H1 (cell line): ENCODE measurements around the gene RPL7A. TPM values are rescaled to one million over a fixed set of nuclear protein-coding genes. Genes with fewer than 3 reads are reported as not detected.

Experiments
- CTCF ChIA-PET: fragments of 300-600 bp; sonication (Branson Sonifier 250); formaldehyde crosslinking; loops from one replicate; lab custom pipeline; 2021; ENCODE audit not compliant: partially characterized antibody; lab: Charles Lee
- POLR2A ChIA-PET: fragments of 300-600 bp; sonication (Branson Sonifier 250); formaldehyde crosslinking; loops from one replicate; lab custom pipeline; 2021; ENCODE audit warnings: inconsistent platforms; ENCODE audit not compliant: partially characterized antibody; lab: Charles Lee
- DNase-seq, 2 experiments: peaks; one replicate each; pipeline versions ENCODE4 v3.0.0 to v3.0.0-alpha.2; 2010 to 2022; ENCODE audit warnings: low spot score in 2 of 2, low read depth in 1 of 2, mixed read lengths in 1 of 2
- FAIRE-seq: peaks from 2 replicates; lab custom pipeline; 2011; peaks lifted over from hg19 to GRCh38; lab: Jason Lieb, UNC
- H2AFZ ChIP-seq: 2 replicates; pipeline ENCODE4 v1.8.1; 2012; ENCODE audit warnings: low read length, inconsistent platforms
- H2AK5ac ChIP-seq: 2 replicates; pipeline ENCODE4 v1.6.1; 2013; ENCODE audit warnings: low read depth, low read length
- H2BK120ac ChIP-seq: replicated peaks from 2 replicates; pipeline ENCODE3; 2013; ENCODE audit warnings: low read depth, low read length, inconsistent platforms
- H2BK12ac ChIP-seq: 2 replicates; pipeline ENCODE4 v1.6.1; 2013; ENCODE audit warnings: low read depth, low read length
- H2BK15ac ChIP-seq: 2 replicates; pipeline ENCODE4 v1.6.1; 2013; ENCODE audit warnings: low read length
- H2BK20ac ChIP-seq: 2 replicates; pipeline ENCODE4 v1.6.1; 2013; ENCODE audit warnings: low read length
- H2BK5ac ChIP-seq: 2 replicates; pipeline ENCODE4 v1.6.1; 2013; ENCODE audit warnings: low read depth, low read length
- H3K14ac ChIP-seq: 2 replicates; pipeline ENCODE4 v1.6.1; 2013; ENCODE audit warnings: inconsistent platforms; ENCODE audit not compliant: insufficient read length
- H3K18ac ChIP-seq: 2 replicates; pipeline ENCODE4 v1.6.1; 2013; ENCODE audit warnings: low read length; ENCODE audit errors: extremely low read depth
- H3K23ac ChIP-seq: 2 replicates; pipeline ENCODE4 v1.6.1; 2013; ENCODE audit warnings: inconsistent platforms; ENCODE audit not compliant: insufficient read length
- H3K23me2 ChIP-seq: 2 replicates; pipeline ENCODE4 v1.6.1; 2013; ENCODE audit warnings: low read depth, low read length
- H3K27ac ChIP-seq: 2 replicates; pipeline ENCODE4 v1.6.1; 2011; ENCODE audit warnings: low read depth, low read length, inconsistent platforms
- H3K27me3 ChIP-seq, 4 experiments: replicated peaks in 1 of 4; 1 replicate in 1 of 4; 2 replicates in 3 of 4; pipeline versions ENCODE4 v1.6.1 to v1.8.1; 2011 to 2013; ENCODE audit warnings: low read length in 3 of 4, mild to moderate bottlenecking in 3 of 4, inconsistent platforms in 2 of 4, mixed read lengths in 2 of 4, moderate library complexity in 1 of 4; ENCODE audit not compliant: control insufficient read depth in 3 of 4, insufficient read depth in 3 of 4; ENCODE audit errors: extremely low read depth in 1 of 4
- H3K36me3 ChIP-seq, 4 experiments: 2 replicates each; pipeline versions ENCODE4 v1.6.1 to v1.8.1; 2011 to 2013; ENCODE audit warnings: mild to moderate bottlenecking in 4 of 4, low read length in 3 of 4, moderate library complexity in 2 of 4, control low read depth in 1 of 4, inconsistent platforms in 1 of 4; ENCODE audit not compliant: insufficient read depth in 4 of 4, control insufficient read depth in 2 of 4
- H3K4ac ChIP-seq: replicated peaks from 2 replicates; pipeline ENCODE3; 2013; ENCODE audit warnings: low read length, low read depth, mixed read lengths, inconsistent platforms; ENCODE audit not compliant: insufficient read length
- H3K4me1 ChIP-seq, 4 experiments: replicated peaks in 1 of 4; 1 replicate in 1 of 4; 2 replicates in 3 of 4; pipeline versions ENCODE4 v1.6.1 to v1.8.1; 2011 to 2013; ENCODE audit warnings: low read length in 3 of 4, inconsistent platforms in 2 of 4, mixed read lengths in 1 of 4; ENCODE audit not compliant: insufficient read depth in 4 of 4, control insufficient read depth in 3 of 4
- H3K4me2 ChIP-seq, 2 experiments: 2 replicates each; pipeline versions ENCODE4 v1.6.1 to v1.8.1; 2011 to 2013; ENCODE audit warnings: low read depth in 2 of 2, low read length in 2 of 2, control low read depth in 1 of 2, inconsistent platforms in 1 of 2, mild to moderate bottlenecking in 1 of 2; ENCODE audit not compliant: insufficient read depth in 1 of 2
- H3K4me3 ChIP-seq, 4 experiments: fragments of 200-600, 300-600 bp in 1 of 4; sonication (generic), shearing (Covaris generic), sonication (Bioruptor Twin) in 1 of 4; 2 replicates each; pipeline versions ENCODE4 v1.5.1 to v1.8.1; 2011 to 2016; ENCODE audit warnings: low read length in 4 of 4, low read depth in 3 of 4, control low read depth in 2 of 4, inconsistent platforms in 2 of 4, mild to moderate bottlenecking in 2 of 4, mixed read lengths in 1 of 4, moderate library complexity in 1 of 4; ENCODE audit not compliant: insufficient read depth in 2 of 4; ENCODE audit errors: extremely low read depth in 1 of 4
- H3K56ac ChIP-seq: replicated peaks from 2 replicates; pipeline ENCODE3; 2013; ENCODE audit warnings: low read depth, mild to moderate bottlenecking, mixed read lengths, low read length, inconsistent platforms; ENCODE audit not compliant: insufficient read length
- H3K79me1 ChIP-seq: 2 replicates; pipeline ENCODE4 v1.6.1; 2013; ENCODE audit warnings: low read depth, low read length, control low read depth
- H3K79me2 ChIP-seq, 2 experiments: 2 replicates each; pipeline versions ENCODE4 v1.6.1 to v1.8.1; 2012 to 2013; ENCODE audit warnings: low read length in 2 of 2, mild to moderate bottlenecking in 2 of 2, inconsistent platforms in 1 of 2; ENCODE audit not compliant: insufficient read depth in 2 of 2, control insufficient read depth in 1 of 2
- H3K9ac ChIP-seq, 4 experiments: replicated peaks in 1 of 4; 1 replicate in 1 of 4; 2 replicates in 3 of 4; pipeline versions ENCODE4 v1.6.1 to v1.8.1; 2011 to 2013; ENCODE audit warnings: low read depth in 3 of 4, low read length in 3 of 4, control low read depth in 2 of 4, mild to moderate bottlenecking in 2 of 4, moderate library complexity in 2 of 4, inconsistent platforms in 1 of 4; ENCODE audit errors: extremely low read depth in 1 of 4
- H3K9me3 ChIP-seq, 2 experiments: 2 replicates each; pipeline versions ENCODE4 v1.6.1 to v1.8.1; 2012 to 2013; ENCODE audit warnings: mild to moderate bottlenecking in 2 of 2, moderate library complexity in 2 of 2, control low read depth in 1 of 2, inconsistent platforms in 1 of 2, low read depth in 1 of 2, low read length in 1 of 2, mixed read lengths in 1 of 2; ENCODE audit not compliant: insufficient read depth in 2 of 2
- H4K20me1 ChIP-seq, 2 experiments: replicated peaks in 1 of 2; 2 replicates each; pipeline versions ENCODE3 to v1.8.1; 2011 to 2013; ENCODE audit warnings: inconsistent platforms in 2 of 2, low read length in 2 of 2, mild to moderate bottlenecking in 1 of 2; ENCODE audit not compliant: insufficient read depth in 2 of 2, control insufficient read depth in 1 of 2
- H4K5ac ChIP-seq: 2 replicates; pipeline ENCODE4 v1.6.1; 2013; ENCODE audit warnings: low read length, low read depth, mixed read lengths, inconsistent platforms; ENCODE audit not compliant: insufficient read length
- H4K8ac ChIP-seq: 2 replicates; pipeline ENCODE4 v1.8.0; 2013; ENCODE audit warnings: mild to moderate bottlenecking, moderate library complexity, low read length, inconsistent platforms; ENCODE audit not compliant: insufficient read depth; ENCODE audit errors: extremely low read depth
- H4K91ac ChIP-seq: replicated peaks from 2 replicates; pipeline ENCODE3; 2013; ENCODE audit warnings: low read length, mixed read lengths, inconsistent platforms; ENCODE audit not compliant: insufficient read length
- ASH2L ChIP-seq: fragments of 200-600, 300-600 bp; sonication (generic); IDR thresholded peaks from one replicate; pipeline ENCODE4 v1.7.1; 2017; ENCODE audit warnings: low read length
- BCL11A ChIP-seq, 2 experiments: IDR thresholded peaks; one replicate each; pipeline ENCODE4 v1.6.1; 2011; ENCODE audit warnings: low read depth in 2 of 2, low read length in 2 of 2, mild to moderate bottlenecking in 2 of 2
- EP300 ChIP-seq, 2 experiments: IDR thresholded peaks; 1 replicate in 1 of 2; 2 replicates in 1 of 2; pipeline ENCODE4 v1.6.1; 2011 to 2012; ENCODE audit warnings: low read depth in 2 of 2, low read length in 2 of 2, mild to moderate bottlenecking in 2 of 2, borderline replicate concordance in 1 of 2, inconsistent platforms in 1 of 2, moderate library complexity in 1 of 2
- POLR2A ChIP-seq, 2 experiments: IDR thresholded peaks; 1 replicate in 1 of 2; 2 replicates in 1 of 2; pipeline ENCODE4 v1.6.1; 2011; ENCODE audit warnings: low read depth in 2 of 2, low read length in 2 of 2, mild to moderate bottlenecking in 2 of 2; ENCODE audit errors: control extremely low read depth in 1 of 2
- SAP30 ChIP-seq: fragments of 300-600 bp; sonication (generic); IDR thresholded peaks from 2 replicates; pipeline ENCODE4 v1.7.1; 2012; ENCODE audit warnings: low read length, moderate library complexity, mild to moderate bottlenecking, inconsistent platforms; ENCODE audit not compliant: insufficient read depth, insufficient replicate concordance
- SP2 ChIP-seq: IDR thresholded peaks from 2 replicates; pipeline ENCODE4 v1.6.1; 2012; ENCODE audit warnings: mild to moderate bottlenecking, low read length, inconsistent platforms
- SP4 ChIP-seq: IDR thresholded peaks from 2 replicates; pipeline ENCODE4 v1.6.1; 2012; ENCODE audit warnings: low read length, inconsistent platforms
- YY1 ChIP-seq: IDR thresholded peaks from 2 replicates; pipeline ENCODE4 v1.6.1; 2011; ENCODE audit warnings: low read depth, mild to moderate bottlenecking, low read length
- WGBS, 2 experiments: shearing (Covaris generic) in 1 of 2; methylation state at CpG; one replicate each; pipeline versions ENCODE4 v1.1.6 to v1.1.7; 2013 to 2015; ENCODE audit warnings: low lambda C conversion rate in 2 of 2, mixed read lengths in 2 of 2, inconsistent platforms in 1 of 2, low coverage in 1 of 2, missing lambda C conversion rate in 1 of 2; ENCODE audit not compliant: insufficient replicate concordance in 2 of 2, insufficient coverage in 1 of 2, insufficient read length in 1 of 2; ENCODE audit errors: extremely low coverage in 1 of 2, missing lambda C conversion rate in 1 of 2; 5-methylcytosine and 5-hydroxymethylcytosine counted together
- polyA plus RNA-seq, 7 experiments: library from polyadenylated mRNA; depleted of rRNA in 3 of 7; stranded (reverse) in 5 of 7; unstranded in 2 of 7; fragments of >200 nt in 5 of 7; fragments of 200-250 nt in 2 of 7; gene quantifications; 1 replicate in 5 of 7; 2 replicates in 1 of 7; 4 replicates in 1 of 7; pipeline versions ENCODE4 v1.2.1 to v1.2.3, GENCODE V29; 2011 to 2013; ENCODE audit warnings: missing spikeins in 2 of 7, mixed read lengths in 2 of 7
- total RNA-seq: library from RNA; stranded (reverse); fragmentation: NEBNext Ultra II Directional; extraction: Animal tissue kit (Norgen Biotek cat#: 25700); gene quantifications from 2 replicates; pipeline ENCODE4 v1.2.1, GENCODE V29; 2021
- TF ChIP-seq, protein P1 (sequence below): IDR thresholded peaks from 2 replicates; pipeline ENCODE4 v1.6.1; 2011; ENCODE audit warnings: low read length, improper control_type of control experiment

RPL7A gene
- total and polyA plus RNA-seq, 2 of the 8 experiments (the other 6 are each of a cell fraction or from before 2014, with no cell fraction given) = 2,578 to 2,783 TPM

DNA sequence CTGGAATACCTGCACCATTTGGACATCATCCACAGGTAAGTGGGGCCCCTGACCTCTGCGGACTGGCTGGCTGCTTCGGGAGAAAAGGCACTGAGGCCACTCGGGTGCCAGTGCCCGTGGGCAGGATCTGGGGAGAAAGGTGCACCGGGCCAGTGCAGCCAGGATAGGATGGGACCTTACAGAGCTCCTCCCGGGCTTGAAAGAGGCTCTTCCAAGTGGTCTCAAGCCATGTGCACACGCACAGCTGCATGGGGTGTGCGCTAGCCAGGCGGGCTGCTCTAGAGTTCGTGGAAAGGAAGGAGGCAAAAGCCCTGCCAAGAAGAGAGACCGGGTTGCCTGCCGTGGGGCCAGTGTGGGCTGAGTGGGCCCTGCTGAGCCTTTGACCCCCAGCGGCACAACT is 41.5 kb downstream of the RPL7A start:
- CTCF ChIA-PET = interaction anchor here (0.8 to 2.7 kb wide), 5 partner anchors 9 to 16 kb away, joined by 3 to 11 read pairs (median 5); no protein-coding TSS in a partner anchor
- Histone ChIP-seq H3K79me1 (no peaks in the 10 kb centered on the region), H3K4me3 (no peak overlapping the region)

More for the DNA sequence above, 41.5 kb downstream of the RPL7A start:
- no peak overlapping the region for H4K91ac ChIP-seq
- FAIRE-seq (no peak), DNase-seq (no peak)
- H3K23me2 ChIP-seq = peaks cover 12% of the 10 kb centered on the region; the same call in 1 of the 2 replicates
- H3K4ac ChIP-seq = no peak overlapping the region
- WGBS, 2 experiments = 82% methylated on average over 13 of the region's 13 CpGs; no CpG with 5 or more reads in 1 of the 2 experiments
- POLR2A ChIA-PET = interaction anchor here (0.6 to 2.6 kb wide), 6 partner anchors 8 to 39 kb away, joined by 3 to 11 read pairs (median 4); no protein-coding TSS in a partner anchor
- no peak for TF ChIP-seq ASH2L
- no peak for TF ChIP-seq POLR2A (IDR thresholded peaks at IDR 0.05; ENCODE audit: control extremely low read depth in 1 of 2, low read depth in 2 of 2, low read length in 2 of 2)
- no peak for TF ChIP-seq SP4
- TF ChIP-seq, protein P1, sequence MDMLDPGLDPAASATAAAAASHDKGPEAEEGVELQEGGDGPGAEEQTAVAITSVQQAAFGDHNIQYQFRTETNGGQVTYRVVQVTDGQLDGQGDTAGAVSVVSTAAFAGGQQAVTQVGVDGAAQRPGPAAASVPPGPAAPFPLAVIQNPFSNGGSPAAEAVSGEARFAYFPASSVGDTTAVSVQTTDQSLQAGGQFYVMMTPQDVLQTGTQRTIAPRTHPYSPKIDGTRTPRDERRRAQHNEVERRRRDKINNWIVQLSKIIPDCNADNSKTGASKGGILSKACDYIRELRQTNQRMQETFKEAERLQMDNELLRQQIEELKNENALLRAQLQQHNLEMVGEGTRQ = no peak
- TF ChIP-seq BCL11A (IDR thresholded peaks at IDR 0.05; ENCODE audit: low read depth in 2 of 2, low read length in 2 of 2) = no peak
- no peak for TF ChIP-seq YY1
- no peak for TF ChIP-seq EP300 (IDR thresholded peaks at IDR 0.05; ENCODE audit: borderline replicate concordance in 1 of 2, low read depth in 2 of 2, low read length in 2 of 2)
- TF ChIP-seq SP2 = no peak
- no peak for TF ChIP-seq SAP30
- H2AFZ ChIP-seq = no peak overlapping the region
- H3K14ac ChIP-seq = no peak overlapping the region
- H3K9me3 ChIP-seq = peaks cover 4% of the 10 kb centered on the region in 2 experiments; a peak in 1 of 4 replicates
- H2AK5ac ChIP-seq = no peak overlapping the region
- no peak overlapping the region for H3K27ac ChIP-seq
- no peak overlapping the region for H2BK5ac ChIP-seq
- peaks cover 0 to 2% (median 0%) of the 10 kb centered on the region in 4 experiments; a peak in 2 of 7 replicates for H3K27me3 ChIP-seq
- no peak overlapping the region for H3K56ac ChIP-seq
- H2BK15ac ChIP-seq = no peak overlapping the region
- no peaks in the 10 kb centered on the region for H3K79me2 ChIP-seq
- no peak overlapping the region for H2BK20ac ChIP-seq
- no peaks in the 10 kb centered on the region; a peak in 1 of 7 replicates for H3K4me1 ChIP-seq
- no peaks in the 10 kb centered on the region for H3K36me3 ChIP-seq
- H4K8ac ChIP-seq = no peak overlapping the region
- H4K20me1 ChIP-seq = peaks cover 0 to 2% of the 10 kb centered on the region in 2 experiments
- no peak overlapping the region for H2BK120ac ChIP-seq
- no peak overlapping the region for H4K5ac ChIP-seq
- no peak overlapping the region for H3K4me2 ChIP-seq
- H3K23ac ChIP-seq = no peak overlapping the region
- H3K18ac ChIP-seq = no peak overlapping the region
- H2BK12ac ChIP-seq = no peak overlapping the region
- no peak overlapping the region for H3K9ac ChIP-seq
